Measurements from ENCODE around the gene SUFU.

GRCh38 chr10:102484021-102484420 lies 19.8 kb upstream of the SUFU start:
- TF ChIP-seq CTCF (IDR thresholded peaks at IDR 0.05) = no peak
- TF ChIP-seq POLR2AphosphoS5 (IDR thresholded peaks at IDR 0.05) = no peak

All from stomach (tissue), 4 donors.